ENCODE results near the gene NAB2.

- no peak for TF ChIP-seq POLR2AphosphoS5 (IDR thresholded peaks at IDR 0.05; ENCODE audit: low read depth, low read length)
- no peak for TF ChIP-seq TAF1 (IDR thresholded peaks at IDR 0.05; ENCODE audit: borderline replicate concordance, insufficient read depth, low read length)
- TF ChIP-seq SIN3A (IDR thresholded peaks at IDR 0.05; ENCODE audit: borderline replicate concordance, insufficient read depth, low read length): no peak
These were observed 17.3 kb downstream of the NAB2 start for GRCh38 chr12:57106021-57106708.
